Endodermal cell (in vitro differentiated cells): ENCODE data around the gene MAL. TPM values are rescaled to one million over a fixed set of nuclear protein-coding genes. Genes with fewer than 3 reads are reported as not detected.
A peak's percentile ranks its signal among the peaks of the same experiment; 100 is the strongest.

Experiments used
- DNase-seq: peaks from one replicate; pipeline ENCODE4 v3.0.0-alpha.2; 2017
- H3K27ac ChIP-seq: 2 replicates; pipeline ENCODE4 v1.5.1; 2013; ENCODE audit warnings: mild to moderate bottlenecking, low read depth, low read length, moderate library complexity
- H3K27me3 ChIP-seq: 2 replicates; pipeline ENCODE4 v1.6.1; 2013; ENCODE audit warnings: mild to moderate bottlenecking, low read length, moderate library complexity; ENCODE audit not compliant: insufficient read depth, control insufficient read depth, poor library complexity, severe bottlenecking
- H3K36me3 ChIP-seq: 2 replicates; pipeline ENCODE4 v1.7.0; 2013; ENCODE audit warnings: mild to moderate bottlenecking, low read length, moderate library complexity; ENCODE audit not compliant: control insufficient read depth, insufficient read depth
- H3K4me1 ChIP-seq: one replicate; pipeline ENCODE4 v1.7.0; 2013; ENCODE audit warnings: low read length; ENCODE audit not compliant: control insufficient read depth, insufficient read depth
- H3K4me3 ChIP-seq: 2 replicates; pipeline ENCODE4 v1.5.1; 2013; ENCODE audit warnings: mild to moderate bottlenecking, low read length, moderate library complexity
- H3K9ac ChIP-seq: 2 replicates; pipeline ENCODE4 v1.6.1; 2013; ENCODE audit warnings: mild to moderate bottlenecking, low read length, moderate library complexity; ENCODE audit not compliant: poor library complexity, severe bottlenecking; ENCODE audit errors: extremely low read depth
- H3K9me3 ChIP-seq: 2 replicates; pipeline ENCODE4 v1.6.1; 2013; ENCODE audit warnings: mild to moderate bottlenecking, low read length, moderate library complexity; ENCODE audit not compliant: control insufficient read depth
- H3K27ac Mint-ChIP-seq: 2 replicates; pipeline ENCODE4 v1.8.0; 2020; ENCODE audit warnings: mixed read lengths
- H3K27me3 Mint-ChIP-seq: 2 replicates; pipeline ENCODE4 v1.8.0; 2021; ENCODE audit warnings: mild to moderate bottlenecking, mixed read lengths; ENCODE audit not compliant: insufficient read depth
- H3K36me3 Mint-ChIP-seq: 2 replicates; pipeline ENCODE4 v1.8.0; 2020; ENCODE audit warnings: low read depth, mixed read lengths
- H3K4me1 Mint-ChIP-seq: 2 replicates; pipeline ENCODE4 v1.8.0; 2020; ENCODE audit warnings: mixed read lengths
- H3K4me3 Mint-ChIP-seq: 2 replicates; pipeline ENCODE4 v1.8.0; 2020; ENCODE audit warnings: mild to moderate bottlenecking, moderate library complexity, mixed read lengths
- H3K9me3 Mint-ChIP-seq: 2 replicates; pipeline ENCODE4 v1.8.0; 2020; ENCODE audit warnings: mild to moderate bottlenecking, mixed read lengths
- WGBS, 2 experiments: methylation state at CpG; one replicate each; pipeline versions ENCODE4 v1.1.5 to v1.1.7; 2013; ENCODE audit warnings: missing lambda C conversion rate in 2 of 2, mixed read lengths in 1 of 2; ENCODE audit not compliant: insufficient coverage in 1 of 2, insufficient read length in 1 of 2; 5-methylcytosine and 5-hydroxymethylcytosine counted together
- total RNA-seq, 2 donors: library from RNA; stranded (reverse); fragmentation: NEBNext Ultra II Directional in 1 of 2; extraction: Animal tissue kit (Norgen Biotek cat#: 25700) in 1 of 2; gene quantifications; 2 replicates in 1 of 2; 3 replicates in 1 of 2; pipeline ENCODE4 v1.2.1, GENCODE V29; 2021
- TF ChIP-seq, protein P1 (sequence below): fragments of 200-600 bp; sonication (generic); conservative IDR thresholded peaks from 2 replicates; pipeline ENCODE4 v1.5.0; 2021; ENCODE audit warnings: antibody characterized with exemption, mild to moderate bottlenecking

The MAL gene
- total RNA-seq, 2 donors from 2014 or later = not detected

GRCh38 chr2:95051626-95052025, 26.1 kb downstream of the MAL start:
- Mint-ChIP-seq H3K4me1 (peaks cover 2% of the 10 kb centered on the region), H3K27me3 (peaks cover 13% of the 10 kb centered on the region), H3K36me3 (no peaks in the 10 kb centered on the region), H3K27ac (no peak overlapping the region), H3K9me3 (no peaks in the 10 kb centered on the region), H3K4me3 (no peak overlapping the region)
- Histone ChIP-seq H3K27ac (no peak overlapping the region), H3K36me3 (no peaks in the 10 kb centered on the region), H3K4me1 (no peaks in the 10 kb centered on the region), H3K9me3 (no peaks in the 10 kb centered on the region), H3K4me3 (no peak overlapping the region), H3K9ac (no peak overlapping the region), H3K27me3 (peaks cover 6% of the 10 kb centered on the region)
- WGBS, 2 experiments = 86 to 91% methylated on average over 8 to 10 of the region's 10 CpGs
- TF ChIP-seq, protein P1, sequence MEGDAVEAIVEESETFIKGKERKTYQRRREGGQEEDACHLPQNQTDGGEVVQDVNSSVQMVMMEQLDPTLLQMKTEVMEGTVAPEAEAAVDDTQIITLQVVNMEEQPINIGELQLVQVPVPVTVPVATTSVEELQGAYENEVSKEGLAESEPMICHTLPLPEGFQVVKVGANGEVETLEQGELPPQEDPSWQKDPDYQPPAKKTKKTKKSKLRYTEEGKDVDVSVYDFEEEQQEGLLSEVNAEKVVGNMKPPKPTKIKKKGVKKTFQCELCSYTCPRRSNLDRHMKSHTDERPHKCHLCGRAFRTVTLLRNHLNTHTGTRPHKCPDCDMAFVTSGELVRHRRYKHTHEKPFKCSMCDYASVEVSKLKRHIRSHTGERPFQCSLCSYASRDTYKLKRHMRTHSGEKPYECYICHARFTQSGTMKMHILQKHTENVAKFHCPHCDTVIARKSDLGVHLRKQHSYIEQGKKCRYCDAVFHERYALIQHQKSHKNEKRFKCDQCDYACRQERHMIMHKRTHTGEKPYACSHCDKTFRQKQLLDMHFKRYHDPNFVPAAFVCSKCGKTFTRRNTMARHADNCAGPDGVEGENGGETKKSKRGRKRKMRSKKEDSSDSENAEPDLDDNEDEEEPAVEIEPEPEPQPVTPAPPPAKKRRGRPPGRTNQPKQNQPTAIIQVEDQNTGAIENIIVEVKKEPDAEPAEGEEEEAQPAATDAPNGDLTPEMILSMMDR = no peak
- DNase-seq = no peak

GRCh38 chr2:95052307-95052706, 26.8 kb downstream of the MAL start:
- no peaks in the 10 kb centered on the region for H3K9me3 Mint-ChIP-seq
- no peak overlapping the region for H3K4me3 Mint-ChIP-seq
- Histone ChIP-seq H3K4me3 (no peak overlapping the region), H3K9me3 (no peaks in the 10 kb centered on the region), H3K9ac (no peak overlapping the region), H3K4me1 (no peaks in the 10 kb centered on the region), H3K27me3 (peaks cover 6% of the 10 kb centered on the region), H3K36me3 (no peaks in the 10 kb centered on the region), H3K27ac (no peak overlapping the region)
- H3K27ac Mint-ChIP-seq = no peak overlapping the region
- H3K36me3 Mint-ChIP-seq = no peaks in the 10 kb centered on the region
- 90% methylated on average over 6 of the region's 6 CpGs; no CpG with 5 or more reads in 1 of the 2 experiments for WGBS, 2 experiments
- TF ChIP-seq, protein P1 = no peak
- no peak for DNase-seq
- H3K27me3 Mint-ChIP-seq = peaks cover 13% of the 10 kb centered on the region
- peaks cover 2% of the 10 kb centered on the region for H3K4me1 Mint-ChIP-seq

GRCh38 chr2:95052804-95053479, 27.4 kb downstream of the MAL start:
- TF ChIP-seq, protein P1 = peak; percentile 57
- no peaks in the 10 kb centered on the region for H3K9me3 ChIP-seq
- 87 to 90% methylated on average over 11 to 13 of the region's 13 CpGs for WGBS, 2 experiments

More at GRCh38 chr2:95052804-95053479, 27.4 kb downstream of the MAL start:
- Mint-ChIP-seq H3K9me3 (no peaks in the 10 kb centered on the region), H3K36me3 (no peaks in the 10 kb centered on the region), H3K27me3 (peaks cover 13% of the 10 kb centered on the region), H3K4me3 (no peak overlapping the region), H3K27ac (no peak overlapping the region), H3K4me1 (peaks cover 2% of the 10 kb centered on the region)
- H3K4me1 ChIP-seq = no peaks in the 10 kb centered on the region
- H3K36me3 ChIP-seq = no peaks in the 10 kb centered on the region
- no peak for DNase-seq
- H3K9ac ChIP-seq = no peak overlapping the region
- H3K4me3 ChIP-seq = no peak overlapping the region
- H3K27me3 ChIP-seq = peaks cover 6% of the 10 kb centered on the region
- H3K27ac ChIP-seq = no peak overlapping the region
